Fibroblast of the conjunctiva (primary cell): ENCODE measurements around the gene TACR3.
"Not testable (repeated sequence)": the region's sequence is repeated elsewhere in the genome, so short reads cannot be mapped to it uniquely, and the experiment has no call there.

Source experiments
- DNase-seq: peaks from one replicate; pipeline ENCODE4 v3.0.0-alpha.2; 2010; ENCODE audit warnings: low read depth

Gene TACR3, protein sequence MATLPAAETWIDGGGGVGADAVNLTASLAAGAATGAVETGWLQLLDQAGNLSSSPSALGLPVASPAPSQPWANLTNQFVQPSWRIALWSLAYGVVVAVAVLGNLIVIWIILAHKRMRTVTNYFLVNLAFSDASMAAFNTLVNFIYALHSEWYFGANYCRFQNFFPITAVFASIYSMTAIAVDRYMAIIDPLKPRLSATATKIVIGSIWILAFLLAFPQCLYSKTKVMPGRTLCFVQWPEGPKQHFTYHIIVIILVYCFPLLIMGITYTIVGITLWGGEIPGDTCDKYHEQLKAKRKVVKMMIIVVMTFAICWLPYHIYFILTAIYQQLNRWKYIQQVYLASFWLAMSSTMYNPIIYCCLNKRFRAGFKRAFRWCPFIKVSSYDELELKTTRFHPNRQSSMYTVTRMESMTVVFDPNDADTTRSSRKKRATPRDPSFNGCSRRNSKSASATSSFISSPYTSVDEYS

DNA sequence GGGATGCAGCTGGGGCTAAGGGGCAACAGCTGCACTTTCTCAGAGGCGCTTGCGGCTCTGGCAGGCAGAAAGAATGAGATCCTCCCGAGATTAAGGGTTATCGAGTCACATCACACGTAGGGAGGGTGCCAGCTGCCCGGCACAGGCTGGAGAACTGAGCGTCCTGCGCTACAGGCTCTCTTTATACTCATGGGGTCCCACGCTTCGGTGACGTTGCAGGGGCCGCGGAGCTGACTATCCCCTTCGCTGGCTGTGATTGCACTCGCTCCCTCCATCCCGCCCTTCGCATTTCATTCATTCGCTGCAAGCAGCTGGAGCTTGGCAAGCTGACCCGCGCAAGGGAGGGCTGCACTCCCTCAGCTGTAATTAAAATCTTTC lies at the start of gene TACR3:
TSS of gene TACR3 (minus strand) at position 156 of the 378 bp plus-strand sequence. CDS start 310 bp downstream, outside the sequence.
- no peak for DNase-seq

DNA sequence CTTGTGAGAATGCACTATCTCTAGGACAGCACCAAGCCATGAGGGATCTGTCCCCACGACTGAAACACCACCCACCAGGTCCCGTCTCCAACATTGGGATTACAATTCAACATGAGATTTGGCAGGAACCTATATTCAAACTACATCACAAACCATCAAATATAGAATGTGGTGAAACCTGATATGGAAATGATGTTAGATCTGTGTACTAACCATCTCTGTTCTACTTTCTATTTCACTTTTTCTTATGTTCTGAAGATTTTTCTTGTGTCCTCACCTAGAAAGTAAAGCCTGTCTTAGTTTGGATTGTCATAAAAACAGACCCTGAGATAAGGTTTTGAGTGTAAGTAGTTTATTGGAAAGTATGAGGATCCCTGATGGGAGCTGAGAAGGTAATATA lies 37.8 kb upstream of the TACR3 start:
- DNase-seq, result no peak

DNA sequence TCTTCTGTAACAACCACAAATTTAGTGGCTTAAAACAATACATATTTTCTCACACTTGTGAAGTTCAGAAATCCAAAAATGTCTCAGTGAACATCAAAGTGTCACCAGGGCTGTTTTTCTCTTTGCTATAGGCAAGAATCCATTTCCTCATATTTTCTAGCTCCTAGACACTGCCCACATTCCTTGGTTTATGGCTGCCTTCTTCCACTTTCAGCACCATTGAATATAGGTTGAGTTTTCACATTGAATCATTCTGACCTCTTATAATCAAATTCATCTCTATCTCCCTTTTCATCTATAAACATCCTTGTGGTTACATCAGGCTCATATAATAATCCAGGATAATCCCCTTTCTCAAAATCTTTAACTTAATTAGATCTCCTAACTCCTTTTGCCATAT lies 37.0 kb upstream of the TACR3 start:
- no peak for DNase-seq

DNA sequence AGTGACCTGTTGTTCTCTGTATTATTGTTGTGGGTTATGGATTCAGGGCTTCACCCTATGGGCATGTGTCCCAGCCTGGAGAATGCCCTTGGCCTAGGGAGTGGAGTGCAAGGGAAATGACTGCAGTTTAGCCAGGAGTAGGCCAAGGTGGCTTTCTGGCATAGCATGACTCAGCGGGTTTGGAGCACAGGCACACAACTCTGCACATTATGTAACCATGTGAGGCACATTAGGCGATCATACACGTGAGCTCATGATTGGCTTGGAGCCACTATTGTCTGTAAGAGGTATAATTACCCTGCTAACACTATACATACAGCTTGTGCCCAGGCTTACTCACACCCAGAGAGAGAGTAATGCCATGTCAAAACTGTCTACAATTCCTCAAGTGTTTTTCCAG lies 35.1 kb upstream of the TACR3 start:
- no peak for DNase-seq

DNA sequence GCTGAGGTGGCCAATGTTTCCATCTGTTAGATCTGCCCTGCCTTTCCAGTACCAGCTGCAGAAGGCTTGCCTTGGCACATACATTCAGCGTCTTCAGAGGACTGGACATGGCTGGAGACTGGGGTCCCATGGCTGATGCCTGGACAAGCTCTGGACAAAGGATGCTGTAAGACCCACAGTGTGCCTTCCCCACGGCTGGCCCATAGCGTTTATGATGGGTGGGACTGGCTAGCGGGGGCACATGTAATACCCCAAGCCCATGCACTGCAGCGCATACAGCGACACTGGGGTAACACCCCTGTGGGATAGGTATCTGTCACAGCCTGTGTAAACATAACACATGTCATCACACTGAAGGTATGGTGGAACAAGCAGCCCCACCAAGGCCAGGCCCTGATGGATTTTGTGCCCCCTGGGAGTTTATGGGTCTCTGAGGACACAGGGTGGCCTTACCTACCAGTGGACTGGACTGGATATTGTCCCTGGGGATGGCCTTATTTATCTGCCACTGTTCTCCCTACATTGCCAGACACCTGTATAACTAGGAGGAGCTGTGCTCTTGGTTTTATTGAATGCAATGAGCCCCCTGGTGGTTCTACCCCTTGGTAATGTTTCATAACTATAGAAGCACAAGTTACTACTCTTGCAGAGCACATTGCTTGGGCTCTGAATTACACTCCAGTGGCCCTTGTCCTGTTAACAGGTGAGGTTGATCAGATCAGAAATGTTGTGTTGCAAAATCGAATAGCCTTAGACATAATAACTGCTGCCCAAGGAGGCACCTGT lies 34.3 kb upstream of the TACR3 start:
- no peak for DNase-seq

DNA sequence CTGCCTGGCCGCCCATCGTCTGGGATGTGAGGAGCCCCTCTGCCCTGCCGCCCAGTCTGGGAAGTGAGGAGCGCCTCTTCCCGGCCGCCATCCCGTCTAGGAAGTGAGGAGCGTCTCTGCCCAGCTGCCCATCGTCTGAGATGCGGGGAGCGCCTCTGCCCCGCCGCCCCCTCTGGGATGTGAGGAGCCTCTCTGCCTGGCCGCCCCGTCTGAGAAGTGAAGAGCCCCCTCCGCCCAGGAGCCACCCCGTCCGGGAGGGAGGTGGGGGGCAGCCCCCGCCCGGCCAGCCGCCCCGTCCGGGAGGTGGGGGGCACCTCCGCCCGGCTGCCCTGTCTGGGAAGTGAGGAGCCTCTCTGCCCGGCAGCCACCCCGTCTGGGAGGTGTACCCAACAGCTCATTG lies 3.4 kb upstream of the TACR3 start:
- not testable (repeated sequence) for DNase-seq

DNA sequence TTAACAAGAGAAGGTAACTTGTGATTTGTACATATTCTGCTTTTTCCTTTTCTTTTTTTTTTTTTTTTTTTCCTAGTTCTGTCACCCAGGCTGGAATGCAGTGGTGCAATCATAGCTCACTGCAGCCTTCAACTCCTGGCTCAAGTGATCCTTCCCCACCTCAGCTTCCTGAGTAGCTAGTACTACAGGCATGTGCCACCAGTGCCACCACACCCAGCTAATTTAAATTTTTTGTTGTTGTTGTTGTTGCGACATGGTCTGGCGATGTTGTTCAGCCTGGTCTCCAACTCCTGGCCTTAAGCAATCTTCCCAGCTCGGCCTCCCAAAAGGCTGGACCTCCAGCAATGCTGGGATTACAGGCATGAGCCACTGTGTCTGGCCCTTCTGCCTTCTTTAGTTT lies 1.5 kb upstream of the TACR3 start:
- DNase-seq, result no peak

DNA sequence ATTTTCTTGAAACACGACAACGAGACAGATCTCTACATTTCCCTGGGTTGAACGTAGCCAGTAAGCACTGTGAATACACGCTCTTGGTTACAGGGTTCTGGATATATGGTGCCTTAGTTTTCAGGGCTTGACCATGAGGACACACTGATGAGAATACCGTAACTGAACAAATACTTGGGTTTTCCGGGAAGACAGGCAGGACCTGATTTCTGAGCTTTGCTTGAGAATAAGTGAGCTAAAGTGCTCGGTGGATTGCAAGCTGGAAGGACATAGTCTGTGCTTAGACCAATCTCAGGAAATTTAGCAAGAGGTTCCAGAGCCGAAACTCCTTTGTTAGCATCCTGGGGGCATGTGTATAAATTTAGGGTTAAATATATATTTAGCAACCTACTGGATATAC lies 876 bp upstream of the TACR3 start:
- no peak for DNase-seq

DNA sequence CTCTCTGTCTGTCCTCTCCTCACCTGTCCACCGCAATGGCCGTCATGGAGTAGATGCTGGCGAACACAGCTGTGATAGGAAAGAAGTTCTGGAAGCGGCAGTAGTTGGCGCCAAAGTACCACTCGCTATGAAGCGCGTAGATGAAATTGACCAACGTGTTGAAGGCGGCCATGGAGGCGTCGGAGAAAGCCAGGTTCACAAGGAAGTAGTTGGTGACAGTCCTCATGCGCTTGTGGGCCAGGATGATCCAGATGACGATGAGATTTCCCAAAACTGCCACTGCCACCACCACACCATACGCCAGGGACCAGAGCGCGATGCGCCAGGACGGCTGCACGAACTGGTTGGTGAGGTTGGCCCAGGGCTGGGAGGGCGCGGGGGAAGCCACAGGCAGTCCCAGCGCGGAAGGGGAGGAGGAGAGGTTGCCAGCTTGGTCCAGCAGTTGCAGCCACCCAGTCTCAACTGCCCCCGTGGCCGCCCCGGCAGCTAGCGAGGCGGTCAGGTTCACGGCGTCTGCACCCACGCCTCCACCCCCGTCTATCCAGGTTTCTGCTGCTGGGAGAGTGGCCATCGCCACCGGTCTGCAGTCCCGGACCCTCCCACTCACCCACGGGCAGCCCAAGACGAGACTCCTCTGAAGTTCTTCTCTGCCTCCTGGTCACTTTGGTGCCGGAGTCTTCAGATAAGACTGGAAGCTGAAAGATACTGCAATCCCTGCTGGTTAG lies 518 bp downstream of the TACR3 start:
- no peak for DNase-seq

DNA sequence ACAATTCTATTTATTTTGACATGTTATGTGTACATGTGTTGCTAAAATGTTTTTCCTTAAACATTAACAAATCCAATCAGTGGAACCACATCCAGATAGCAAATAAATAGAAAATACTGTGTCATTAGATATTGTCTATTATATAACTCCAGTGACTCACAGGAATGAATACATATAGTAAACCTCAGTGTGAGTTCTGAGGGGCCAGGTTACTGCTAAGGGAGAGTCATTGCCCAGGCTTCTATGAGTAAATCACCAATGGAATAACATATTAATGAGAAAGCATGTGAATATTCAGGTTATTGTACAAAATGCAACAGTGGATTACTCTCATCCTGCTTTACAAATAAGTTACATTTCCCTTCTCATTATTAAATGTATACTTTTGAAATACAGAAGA lies 27.2 kb downstream of the TACR3 start:
- DNase-seq, result no peak

DNA sequence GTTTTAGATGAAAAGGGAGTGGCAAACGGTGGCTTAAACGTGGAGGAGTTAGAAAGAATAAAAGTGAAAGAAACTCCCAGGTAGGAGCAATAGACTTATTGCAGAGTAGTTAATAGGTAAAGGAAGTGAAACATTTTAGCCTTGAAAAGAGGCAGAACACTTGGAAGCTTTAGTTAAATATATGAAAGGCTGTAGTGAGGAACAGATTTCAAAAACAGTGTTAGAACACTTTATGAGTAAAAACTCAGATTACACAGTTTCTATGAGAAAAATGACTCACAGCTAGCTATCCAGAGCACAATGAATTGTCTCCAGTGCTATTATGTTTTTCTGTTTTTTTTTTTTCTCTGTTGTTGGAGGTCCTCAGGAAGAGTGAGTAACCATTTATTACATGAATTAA lies 45.8 kb downstream of the TACR3 start:
- no peak for DNase-seq

DNA sequence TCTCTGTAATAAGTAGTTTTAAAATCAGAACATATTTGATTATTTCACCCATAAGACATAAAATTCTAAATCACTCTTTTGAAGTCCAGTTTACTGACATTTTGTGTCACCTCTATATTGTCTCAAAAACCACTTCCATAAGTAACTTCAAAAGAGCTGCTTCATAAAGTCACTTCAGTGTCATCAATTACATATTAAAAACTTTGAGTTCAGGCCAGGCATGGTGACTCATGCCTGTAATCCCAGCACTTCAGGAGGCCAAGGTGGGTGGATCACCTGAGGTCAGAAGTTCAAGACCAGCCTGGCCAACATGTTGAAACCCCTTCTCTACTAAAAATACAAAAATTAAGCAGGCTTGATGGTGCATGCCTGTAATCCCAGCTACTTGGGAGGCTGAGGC lies 53.0 kb downstream of the TACR3 start:
- DNase-seq, result not testable (repeated sequence)

DNA sequence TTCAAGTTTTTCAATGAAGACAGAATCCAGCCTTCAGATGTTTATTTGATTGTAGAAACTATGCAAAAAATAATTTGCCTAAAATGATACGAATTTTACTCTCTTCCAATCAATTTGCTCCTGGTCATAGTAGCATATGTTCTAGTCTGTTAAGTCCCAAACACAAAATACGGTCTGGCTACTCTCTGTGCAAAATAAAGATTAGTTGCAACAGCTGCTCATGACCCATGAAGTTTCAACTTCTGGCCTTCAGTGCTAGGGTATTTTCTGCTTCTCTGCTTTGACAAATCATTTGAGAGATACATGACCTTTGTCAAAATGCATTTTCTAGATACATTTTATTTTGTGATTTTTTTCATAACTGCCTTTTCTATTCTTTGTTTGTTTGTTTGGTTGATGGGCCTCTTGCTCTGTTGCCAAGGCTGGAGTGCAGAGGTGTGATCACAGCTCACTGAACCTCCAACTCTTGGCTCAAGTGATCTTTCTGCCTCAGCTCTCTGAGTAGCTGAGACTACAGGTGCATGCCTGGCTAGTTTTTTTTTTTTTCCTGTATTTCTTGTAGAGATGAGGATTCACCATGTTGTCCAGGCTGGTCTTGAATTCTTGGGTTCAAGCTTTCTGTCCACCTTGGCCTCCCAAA lies 55.2 kb downstream of the TACR3 start:
- no peak for DNase-seq

DNA sequence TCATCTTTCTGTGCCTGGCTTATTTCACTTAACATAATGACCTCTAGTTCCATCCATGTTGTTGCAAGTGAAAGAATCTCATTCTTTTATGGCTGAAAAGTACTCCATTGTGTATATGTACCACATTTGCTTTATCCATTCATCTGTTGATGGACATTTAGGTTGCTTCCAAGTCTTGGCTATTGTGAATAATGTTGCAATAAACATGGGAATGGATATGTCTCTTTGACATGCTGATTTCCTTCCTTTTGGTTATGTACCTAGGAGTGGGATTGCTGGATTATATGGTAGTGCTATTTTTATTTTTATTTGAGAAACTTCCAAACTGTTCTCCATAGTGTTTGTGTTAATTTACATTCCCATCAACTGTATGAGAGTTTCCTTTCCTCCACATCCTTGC lies 71.2 kb downstream of the TACR3 start:
- no peak for DNase-seq

DNA sequence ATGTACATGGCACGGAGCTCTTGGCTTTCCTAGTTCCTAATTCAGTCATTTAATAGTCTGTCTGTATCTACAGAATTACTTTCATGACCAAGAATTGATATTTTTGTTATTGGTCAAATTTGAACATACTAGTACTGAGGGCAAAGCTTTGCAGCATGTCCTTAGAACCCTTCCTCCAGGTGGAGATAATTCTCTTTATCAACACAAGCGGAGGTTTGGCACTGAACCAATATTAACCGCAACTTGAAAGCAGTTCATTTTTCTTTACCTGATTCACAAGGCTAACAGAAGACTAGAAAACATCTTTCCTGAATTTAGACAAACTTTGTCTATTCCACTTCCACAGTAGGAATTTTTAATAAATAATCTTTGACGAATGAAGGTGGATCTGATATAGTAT lies 73.8 kb downstream of the TACR3 start:
- no peak for DNase-seq

DNA sequence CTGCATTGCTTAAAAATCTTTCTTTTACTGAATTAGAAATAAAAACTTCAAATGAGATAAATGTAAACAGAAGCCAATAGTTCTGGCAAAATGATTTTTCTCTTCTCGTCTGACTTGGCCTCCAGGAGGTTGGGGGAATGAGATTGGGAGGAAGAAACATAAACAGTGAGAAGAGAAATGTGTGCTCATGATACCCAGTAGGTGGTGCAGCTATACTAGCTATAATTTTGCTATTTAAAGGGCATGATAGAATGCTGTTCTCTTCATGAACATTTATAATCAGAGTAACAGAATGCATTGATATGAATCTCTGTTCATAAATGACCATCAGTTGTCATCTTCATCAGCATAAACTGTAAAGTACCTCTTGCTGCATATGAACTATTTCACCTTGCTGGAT lies 85.5 kb downstream of the TACR3 start:
- DNase-seq, result no peak

DNA sequence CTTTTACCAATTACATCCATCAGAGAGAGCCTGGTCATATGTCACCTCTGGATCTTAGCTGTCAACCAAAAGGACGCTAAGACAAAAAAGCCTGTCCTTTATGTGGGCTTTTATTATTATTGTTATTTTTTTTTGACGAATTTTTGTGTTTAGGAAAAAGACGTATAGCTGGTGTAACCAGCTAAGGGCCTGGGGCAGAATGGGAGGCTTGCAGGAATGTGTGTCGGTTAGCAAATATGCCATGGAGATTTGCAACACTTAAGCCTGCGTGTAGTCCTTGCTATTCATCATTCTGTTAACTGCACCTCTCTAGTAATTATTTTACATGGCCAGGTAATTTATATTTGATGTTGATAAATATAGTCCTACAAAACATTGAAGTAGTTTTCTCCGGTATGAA lies 93.5 kb downstream of the TACR3 start:
- DNase-seq, result no peak

DNA sequence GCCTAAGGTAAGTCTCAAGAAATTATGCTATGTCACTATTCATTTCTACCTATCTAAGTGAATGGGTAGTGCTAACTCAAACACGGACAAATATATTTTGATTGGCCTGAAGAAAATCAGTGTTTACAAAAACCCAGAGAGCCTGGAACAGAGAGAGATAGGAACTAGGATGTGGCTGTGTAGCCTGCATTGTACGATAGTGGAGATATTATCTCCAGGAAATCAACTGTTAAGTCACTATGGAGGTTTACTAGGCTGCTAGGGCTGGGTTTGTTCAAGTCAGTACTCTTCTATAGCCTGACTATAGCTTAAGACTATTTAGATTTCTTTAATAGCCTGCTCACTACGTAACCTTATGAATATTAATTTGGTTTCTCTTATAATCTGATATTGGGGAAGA lies 127.9 kb downstream of the TACR3 start:
- DNase-seq, result no peak

DNA sequence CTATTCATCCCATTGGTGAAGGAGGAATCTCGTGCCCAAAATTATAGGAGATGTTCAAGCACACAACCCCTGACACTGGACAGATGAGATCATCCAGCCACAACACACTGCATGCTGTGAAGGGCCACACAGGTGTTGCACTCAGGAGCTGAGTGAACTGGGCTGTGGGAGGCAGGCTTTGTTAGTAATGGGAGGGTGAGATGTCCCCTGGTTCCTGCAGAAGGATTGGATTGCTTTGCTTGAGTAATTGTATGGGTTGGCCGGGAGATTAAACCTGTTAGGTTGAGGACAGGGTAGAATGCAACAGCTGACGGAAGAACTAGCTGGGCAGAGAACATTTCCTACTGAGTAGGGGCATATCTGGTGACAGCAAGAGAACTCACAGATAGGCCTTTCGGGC lies 152.2 kb downstream of the TACR3 start:
- DNase-seq, result no peak

DNA sequence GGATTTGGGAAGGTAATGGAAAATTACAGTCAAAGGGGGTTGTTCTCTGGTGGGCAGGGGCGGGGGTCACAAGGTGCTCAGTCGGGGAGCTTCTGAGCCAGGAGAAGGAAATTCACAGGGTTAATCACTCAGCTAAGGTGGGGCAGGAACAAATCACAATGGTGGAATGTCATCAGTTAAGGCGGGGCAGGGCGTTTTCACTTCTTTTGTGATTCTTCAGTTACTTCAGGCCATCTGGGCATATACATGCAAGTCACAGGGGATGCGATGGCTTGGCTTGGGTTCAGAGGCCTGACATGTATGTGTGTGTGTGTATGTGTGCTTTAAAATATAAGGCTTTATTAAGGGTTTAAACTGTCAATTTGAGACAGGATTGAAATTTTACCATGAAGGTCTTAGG lies 160.6 kb downstream of the TACR3 start:
- not testable (repeated sequence) for DNase-seq
